Suppressor macrophage (primary cell): ENCODE measurements around the gene ADAMTS17.

Source experiments
- DNase-seq, 4 experiments: peaks; one replicate each; pipeline ENCODE4 v3.0.0-alpha.2; 2020 to 2022

Gene ADAMTS17

DNA sequence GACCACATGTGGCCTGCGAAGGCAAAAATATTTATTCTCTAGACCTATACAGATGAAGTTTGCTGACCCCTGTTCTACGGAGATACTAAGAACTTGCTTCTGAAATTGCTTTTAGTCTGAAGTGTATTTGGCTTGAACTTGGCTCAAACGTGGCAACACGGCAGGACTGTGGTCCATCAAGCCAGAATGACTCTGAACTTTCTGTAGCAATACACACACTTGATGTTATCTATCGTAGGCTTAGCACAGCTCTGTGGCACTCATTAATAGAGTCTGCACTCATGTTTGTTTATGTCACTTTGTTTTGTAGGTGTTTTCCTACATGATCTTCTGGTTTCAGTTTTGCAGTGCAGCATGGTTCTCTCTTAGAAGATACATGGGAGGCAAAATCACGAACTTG is 298.1 kb downstream of the ADAMTS17 start:
- DNase-seq: no peak

DNA sequence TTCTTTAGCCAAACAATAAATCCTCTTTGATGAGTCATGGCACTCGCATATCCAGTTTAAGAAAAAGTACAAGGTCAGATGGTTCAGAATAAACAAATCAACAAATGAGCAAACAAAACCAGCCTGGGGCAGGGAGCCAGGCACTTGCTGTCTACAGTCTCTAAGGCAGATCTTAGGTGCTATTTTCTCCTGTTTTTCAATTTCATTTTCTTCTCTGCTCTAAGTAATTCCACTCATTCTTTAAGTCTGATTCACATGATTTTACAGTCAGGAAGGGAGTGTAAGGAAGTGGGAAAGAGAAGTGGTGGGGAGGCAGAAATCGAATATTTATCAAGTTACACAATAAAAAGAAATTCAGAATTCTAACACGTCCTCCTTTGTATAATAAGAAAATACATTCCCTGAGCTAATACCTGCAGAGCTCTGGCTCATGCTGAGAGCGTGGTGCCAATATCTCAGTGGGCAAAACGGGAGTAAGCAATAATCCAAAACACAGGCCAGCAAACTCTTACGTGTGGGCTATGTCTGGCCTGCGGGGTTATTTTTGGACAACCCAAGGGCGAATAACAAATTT is 298.6 kb downstream of the ADAMTS17 start:
- peak in 1 of 4 experiments; percentile 40 for DNase-seq

DNA sequence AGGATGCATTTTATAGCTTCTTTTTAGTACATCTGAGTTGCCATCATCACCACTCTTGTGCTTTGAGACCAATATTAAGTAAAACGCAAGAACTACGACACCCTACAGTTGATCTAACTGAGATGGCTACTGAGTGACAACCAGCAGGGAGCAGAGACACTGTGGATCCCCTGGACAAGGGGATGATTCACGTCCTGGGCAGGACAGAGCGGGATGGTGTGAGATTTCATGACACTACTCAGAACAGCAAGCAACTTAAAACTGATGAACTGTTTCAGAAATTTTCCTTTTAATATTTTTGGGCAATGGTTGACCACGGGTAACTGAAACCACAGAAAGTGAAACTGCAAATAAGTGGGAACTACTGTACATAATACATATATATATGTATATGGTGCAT is 299.2 kb downstream of the ADAMTS17 start:
- no peak for DNase-seq

DNA sequence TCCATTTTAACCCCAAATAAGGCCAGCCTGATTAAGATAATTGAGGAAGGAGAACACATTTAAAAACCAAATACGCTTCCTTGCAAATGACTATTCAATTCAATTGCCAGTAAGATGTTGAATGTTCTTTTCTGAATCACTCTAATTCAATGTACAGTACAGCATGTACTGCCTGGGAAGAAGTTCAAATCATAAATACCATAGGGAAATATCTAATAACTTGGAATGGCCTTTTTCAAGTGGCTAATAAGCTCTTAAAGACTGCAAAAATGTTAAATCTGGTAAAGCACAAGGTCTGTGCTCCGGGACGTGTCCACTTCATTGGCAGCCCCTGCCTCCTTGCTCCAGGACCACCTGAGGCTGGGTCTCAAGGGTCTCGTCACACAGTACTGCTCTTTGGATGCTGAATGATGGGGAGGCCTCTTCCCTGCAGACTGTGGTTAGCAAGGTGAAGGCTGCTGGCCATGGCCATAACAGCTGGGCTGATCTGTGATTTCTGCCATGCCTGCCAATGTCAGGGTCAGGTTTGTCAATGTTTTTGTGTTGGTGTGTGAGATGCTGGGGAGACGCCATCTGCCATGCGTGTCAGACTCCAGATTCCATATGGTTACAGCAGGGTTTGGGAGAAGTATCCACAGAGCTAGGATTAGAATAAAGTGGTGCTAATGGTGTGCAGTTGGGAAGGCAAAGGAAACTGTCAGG is 300.5 kb downstream of the ADAMTS17 start:
- DNase-seq: no peak

DNA sequence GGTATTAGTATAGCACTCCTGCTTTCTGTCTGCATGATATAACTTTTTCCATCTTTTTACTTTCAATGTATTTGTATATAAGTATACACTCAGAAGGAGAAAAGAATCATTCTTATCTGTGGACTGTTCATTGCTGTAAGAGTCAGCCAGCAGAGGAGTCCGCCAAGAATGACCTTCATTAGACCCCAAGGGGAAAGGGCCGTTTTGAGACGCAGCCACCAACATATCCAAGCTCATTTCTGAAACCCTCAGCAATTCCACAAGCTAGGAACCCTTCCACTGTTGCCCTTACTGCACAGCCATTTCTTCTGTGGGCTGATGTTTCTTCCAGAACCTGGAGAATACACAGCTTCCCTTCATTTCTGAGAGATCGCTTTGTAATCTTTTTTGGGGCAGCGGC is 301.8 kb downstream of the ADAMTS17 start:
- no peak for DNase-seq

DNA sequence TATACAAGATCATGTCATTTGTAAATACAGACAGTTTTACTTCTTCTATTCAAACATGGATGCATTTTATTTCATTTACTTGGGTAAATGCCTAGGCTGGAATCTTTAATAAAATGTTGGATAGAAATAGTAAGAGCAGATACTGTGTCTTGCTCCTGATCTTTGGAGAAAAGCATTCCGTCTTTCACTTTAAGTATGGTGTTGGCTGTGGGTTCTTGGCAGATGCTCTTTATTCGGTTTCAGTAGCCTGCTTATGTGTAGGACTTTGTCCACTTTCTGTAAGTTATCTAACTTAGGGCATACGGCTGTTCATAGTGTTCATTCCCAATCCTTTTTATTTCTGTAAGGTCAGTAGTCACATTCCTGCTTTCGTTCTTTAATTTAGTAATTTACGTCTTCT is 303.0 kb downstream of the ADAMTS17 start:
- no peak for DNase-seq

DNA sequence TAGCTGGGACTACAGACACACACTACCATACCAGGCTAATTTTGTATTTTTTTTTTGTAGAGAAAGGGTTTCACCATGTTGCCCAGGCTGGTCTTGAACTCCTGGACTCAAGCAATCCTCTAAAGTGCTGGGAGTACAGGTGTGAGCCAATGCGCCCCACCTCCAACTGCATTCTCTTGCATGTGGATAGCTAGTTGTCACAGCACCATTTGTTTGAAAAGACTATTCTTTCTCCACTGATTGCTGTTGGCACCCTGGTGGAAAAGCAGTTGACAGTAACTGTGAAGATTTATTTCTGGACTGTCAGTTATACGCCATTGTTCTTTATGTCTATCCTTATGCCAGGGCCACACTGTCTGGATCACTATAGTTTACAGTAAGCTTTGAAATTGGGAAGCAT is 303.9 kb downstream of the ADAMTS17 start:
- no peak for DNase-seq

DNA sequence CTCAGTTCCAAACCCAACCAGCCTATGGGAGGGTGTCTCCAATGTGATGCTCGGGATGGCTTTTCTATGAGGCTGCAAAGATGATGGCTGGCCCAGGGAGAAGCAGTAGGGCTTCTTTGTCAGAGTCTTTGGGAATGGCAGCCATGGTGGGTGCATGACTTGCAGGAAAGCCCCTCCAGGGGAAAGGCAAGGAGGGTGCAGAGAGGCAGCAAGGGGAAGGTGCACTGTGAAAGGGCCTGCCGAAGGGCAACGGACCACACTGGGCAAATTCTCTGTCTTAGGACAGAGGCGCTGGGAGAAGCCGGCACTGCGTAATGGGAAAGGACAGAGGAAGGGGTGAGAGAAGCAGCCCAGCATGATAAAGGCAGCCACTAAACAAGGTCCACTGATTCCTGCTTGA is 305.8 kb downstream of the ADAMTS17 start:
- DNase-seq: no peak

DNA sequence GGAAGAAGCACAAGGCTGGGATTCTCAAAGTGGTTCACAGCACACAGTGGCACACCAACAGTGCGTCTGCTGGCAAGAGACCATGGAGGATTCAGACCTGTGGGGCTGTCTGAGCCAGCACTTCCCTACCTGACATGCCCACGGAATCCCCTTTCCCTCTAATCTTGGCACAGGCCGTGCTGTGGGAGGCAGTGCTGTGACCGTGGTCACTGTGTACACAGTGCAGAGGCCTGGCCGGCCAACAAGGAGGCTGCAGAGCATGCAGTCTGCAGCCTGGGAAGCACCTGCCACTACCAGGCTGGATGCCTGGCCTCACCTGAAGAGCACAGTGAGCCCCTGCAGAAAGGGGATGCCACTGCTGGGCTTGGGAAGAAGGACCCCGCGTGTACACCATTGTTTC is 307.6 kb downstream of the ADAMTS17 start:
- DNase-seq: no peak

DNA sequence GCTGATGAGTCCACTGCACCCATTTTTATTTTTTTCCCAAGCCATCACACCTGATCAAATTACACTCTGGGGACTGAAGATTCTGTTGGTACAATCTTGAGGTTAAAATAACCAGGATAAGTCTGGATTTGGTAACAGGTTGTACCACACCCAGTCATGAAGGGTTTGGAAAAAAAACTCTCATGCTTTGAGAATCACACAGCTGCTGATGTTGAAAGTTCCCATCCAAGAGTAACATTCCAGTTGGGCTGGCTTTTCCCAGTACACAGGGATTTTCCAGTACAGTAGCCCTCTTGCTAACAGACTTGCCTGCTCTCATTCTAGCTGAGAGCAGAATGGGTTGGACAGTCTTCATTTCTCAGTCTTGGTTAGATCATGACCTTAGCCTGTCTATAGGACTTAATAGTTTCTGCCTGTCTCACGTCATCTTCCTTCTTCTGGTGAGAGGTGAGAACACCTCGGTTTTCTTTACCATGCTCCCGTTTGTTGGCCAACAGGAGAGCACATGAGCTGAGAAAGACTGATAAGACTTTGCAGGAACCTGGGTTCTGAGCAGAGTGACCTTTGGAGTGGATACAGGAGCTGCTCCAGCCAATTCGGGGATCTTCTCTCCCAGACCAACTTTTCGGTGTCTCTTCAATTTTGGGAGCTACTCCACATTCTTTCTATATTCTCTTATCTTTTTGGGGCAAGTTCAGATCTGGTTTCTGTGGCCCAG is 308.5 kb downstream of the ADAMTS17 start:
- DNase-seq: no peak

DNA sequence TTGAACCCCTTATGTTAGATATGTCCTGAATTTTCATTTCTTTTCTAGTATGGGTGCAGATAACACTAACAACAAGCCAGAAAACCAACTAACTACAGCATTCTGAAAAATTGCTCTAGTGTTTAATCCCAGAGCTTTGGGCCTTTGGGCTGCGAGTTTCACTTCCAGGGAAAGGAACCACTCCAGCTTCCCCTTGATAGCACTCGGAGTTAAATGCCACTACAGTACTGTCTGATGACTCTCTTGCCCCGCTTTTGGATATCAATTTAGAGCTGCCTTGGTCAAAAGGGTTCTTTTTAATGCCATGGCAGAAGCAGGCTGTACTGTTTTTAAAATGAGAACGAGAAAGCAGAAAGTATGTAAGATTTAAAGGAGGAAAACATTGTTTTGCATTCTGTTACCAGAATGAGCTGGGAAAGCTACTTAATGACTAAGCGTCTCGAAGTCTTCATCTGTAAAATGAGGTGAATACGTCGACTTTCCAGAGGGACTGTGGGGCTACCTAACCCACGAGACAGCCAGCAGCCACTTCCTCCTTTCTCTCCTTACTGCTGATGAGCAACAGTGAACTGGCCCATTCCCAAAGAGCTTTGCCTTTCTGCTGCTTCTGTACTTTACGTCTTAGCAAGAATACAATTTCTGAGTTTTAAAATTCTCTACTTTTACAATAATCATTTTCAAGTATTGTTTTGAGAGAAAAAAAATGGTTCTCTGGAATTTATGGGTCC is 309.3 kb downstream of the ADAMTS17 start:
- DNase-seq: peak in 1 of 4 experiments; percentile 15

DNA sequence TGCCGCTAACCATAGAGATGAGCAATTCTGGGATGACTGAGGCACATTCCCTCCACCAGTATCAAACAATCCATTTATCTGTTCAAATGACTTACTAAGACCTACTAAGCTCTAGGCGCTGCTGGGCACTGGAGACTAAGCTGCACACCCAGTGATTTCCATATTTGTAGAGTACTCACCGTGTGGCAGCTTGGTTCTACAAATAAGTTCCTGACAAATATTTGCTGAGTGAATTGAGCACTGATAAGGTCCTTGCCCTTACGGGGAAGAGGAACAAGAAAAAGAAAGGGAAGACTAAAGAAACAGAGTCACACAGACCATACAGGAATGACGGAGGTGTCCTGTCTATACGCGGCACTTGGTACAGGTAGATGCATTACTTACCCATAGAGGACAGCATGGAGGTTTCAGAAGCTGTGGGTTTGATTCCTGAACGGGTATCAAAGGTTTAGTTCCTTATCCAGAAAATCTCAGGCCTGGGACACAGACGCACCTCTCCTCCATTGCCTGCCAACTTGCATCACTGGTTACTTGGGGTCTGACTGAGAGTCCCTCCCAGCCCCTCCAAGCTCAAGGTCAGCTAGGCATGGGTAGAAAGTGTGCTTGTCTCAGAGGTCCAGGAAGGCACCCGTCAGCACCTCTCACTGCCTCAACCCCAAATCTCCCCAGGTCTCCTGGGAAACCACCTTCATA is 310.0 kb downstream of the ADAMTS17 start:
- DNase-seq: no peak

DNA sequence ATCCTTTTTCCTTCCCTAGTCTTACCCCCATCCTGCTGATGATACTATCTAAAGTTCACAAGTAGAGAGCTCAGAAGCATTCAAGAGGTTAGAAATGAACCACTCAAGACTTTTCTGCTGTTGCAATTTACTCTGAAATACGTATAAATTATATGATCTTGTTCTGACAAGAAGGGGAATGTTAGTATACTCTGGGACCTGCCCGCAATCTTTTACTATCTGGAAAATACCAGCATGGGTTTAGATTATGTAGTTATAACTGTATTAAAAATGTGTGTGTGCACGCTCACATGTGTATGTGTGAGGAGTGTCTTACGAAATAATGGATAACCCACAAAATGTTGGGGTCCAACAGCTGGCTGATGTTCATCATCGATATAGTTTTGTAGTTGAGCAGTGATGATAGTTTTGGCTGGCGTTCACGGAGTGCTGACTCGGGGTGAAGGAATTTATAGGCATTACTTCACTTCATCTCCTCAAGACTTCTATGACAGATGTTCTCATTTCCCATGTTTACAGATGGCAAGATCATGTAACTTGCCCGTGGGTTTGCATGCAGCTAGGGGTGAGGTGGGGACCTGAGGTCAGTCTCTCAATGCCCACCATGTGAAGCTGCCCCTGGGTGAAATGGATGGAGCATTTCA is 311.1 kb downstream of the ADAMTS17 start:
- no peak for DNase-seq

DNA sequence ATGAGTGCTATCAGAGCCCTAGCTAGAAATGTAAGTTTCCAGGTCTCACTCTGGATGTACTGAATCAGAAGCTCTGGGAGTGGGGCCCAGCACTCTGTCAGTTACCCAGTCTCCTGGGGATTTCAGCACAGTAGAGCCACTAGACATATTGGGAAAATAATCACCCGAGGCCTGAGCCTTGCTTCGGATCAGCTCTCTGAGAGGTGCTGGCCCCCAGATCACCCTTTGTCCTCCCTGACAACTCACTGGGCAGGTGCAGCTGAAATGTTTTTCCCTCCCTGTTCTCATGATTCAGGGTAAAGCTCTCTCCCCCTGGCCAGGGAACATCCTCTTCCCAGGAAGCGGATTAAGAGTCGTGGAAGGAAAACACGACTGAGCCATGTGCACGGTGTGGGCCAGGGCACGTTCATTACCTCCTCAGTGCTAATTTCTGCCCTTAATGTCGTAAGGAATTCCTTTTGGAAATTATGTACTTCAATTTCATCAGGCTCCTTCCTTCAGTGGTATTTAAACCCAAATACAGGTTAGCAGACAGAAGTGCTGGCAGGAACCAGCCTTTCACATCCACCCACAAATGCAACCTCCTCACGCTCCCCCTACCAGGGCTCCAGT is 311.8 kb downstream of the ADAMTS17 start:
- DNase-seq: no peak

DNA sequence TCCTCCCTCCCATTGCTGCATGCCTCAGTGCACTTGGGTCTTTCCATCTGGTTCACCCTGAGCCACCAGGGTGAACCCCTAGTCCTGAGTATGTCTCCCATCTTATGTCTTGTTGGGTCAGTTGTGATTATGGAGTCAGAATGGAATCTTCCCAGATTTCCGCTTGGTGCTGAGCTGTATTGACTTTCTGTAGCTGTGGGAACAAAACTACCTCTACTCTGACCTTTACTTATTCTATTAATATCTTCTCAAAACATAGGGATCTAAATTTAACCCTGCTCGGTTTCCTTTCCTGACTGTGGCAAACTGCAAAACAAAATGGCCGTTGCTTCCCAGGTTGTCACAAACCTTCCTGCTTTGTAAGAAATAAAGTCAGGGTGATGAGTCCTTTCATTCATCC is 312.7 kb downstream of the ADAMTS17 start:
- no peak for DNase-seq

DNA sequence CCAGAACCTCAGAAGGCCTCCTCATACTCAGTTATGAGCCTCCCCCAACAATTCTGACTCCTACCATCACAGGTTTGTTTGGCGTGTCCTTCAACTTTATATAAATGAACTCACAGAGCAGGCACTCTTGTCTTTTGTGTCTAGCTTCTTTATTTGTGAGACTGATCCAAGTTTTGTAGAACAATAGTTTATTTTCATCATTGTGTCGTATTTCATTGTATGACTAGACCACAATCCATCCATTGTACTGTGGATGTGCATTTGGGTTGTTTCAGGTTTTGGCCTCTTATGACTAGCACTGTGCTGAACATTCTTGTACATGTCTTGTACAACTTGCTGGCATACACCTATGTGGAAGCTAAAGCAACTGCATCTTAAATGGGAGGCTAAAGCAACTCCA is 315.7 kb downstream of the ADAMTS17 start:
- no peak for DNase-seq

DNA sequence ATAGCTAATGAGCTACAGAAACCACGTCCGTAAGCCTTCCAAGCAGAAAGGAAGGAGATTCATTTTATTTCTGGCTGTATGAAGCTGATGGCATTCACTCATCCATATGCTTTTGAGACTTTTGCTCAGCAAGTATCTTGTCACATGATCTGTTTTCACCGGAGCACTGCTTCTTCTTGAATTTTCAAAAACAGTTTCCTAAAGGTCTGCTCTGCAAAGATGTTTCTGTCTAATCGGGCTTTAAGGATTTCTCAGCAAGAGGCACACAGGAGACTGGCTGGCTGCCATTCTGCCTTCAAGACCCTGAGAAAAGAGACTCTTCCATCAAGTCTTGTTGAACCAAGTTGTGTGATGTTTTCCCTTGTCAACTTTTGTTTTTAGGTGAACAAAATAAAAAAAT is 319.0 kb downstream of the ADAMTS17 start:
- DNase-seq: no peak

DNA sequence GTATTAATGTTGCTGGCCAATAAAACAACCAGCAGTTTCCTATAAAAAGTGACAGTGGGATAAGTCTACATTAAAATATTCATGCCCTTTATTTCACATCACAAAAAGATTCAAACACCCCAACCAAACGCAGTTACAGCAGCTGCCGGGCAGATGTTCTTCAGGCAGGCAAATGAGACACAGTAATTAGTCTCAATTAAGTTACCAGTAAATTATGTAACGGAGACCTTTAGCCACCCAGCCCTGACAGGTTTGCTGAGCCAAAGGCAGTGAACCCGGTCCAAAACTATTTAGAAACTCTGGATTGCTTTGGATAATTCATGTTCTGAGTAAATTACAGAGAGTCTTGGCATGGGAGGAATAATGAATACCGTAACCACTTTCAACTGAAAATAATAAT is 319.4 kb downstream of the ADAMTS17 start:
- DNase-seq: no peak

DNA sequence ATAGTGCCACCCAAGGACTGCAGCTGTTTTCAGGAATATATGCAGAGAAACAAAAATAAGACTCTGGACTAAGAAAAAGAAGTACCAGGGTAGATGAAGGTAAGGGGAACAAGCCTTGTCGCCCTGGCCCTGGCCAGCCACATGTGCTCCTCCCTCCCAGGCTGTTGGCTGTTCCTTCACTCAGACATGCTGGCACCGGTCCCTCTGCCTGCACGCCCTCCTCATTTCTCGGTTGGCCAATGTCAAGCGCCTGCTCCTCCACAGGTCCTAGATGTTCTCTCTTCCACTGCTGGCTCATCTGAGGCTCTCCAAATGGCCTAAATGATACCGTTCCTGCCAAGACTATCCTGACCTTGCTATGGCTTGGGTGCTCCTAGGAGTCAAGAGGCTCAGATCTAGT is 320.1 kb downstream of the ADAMTS17 start:
- DNase-seq: no peak

DNA sequence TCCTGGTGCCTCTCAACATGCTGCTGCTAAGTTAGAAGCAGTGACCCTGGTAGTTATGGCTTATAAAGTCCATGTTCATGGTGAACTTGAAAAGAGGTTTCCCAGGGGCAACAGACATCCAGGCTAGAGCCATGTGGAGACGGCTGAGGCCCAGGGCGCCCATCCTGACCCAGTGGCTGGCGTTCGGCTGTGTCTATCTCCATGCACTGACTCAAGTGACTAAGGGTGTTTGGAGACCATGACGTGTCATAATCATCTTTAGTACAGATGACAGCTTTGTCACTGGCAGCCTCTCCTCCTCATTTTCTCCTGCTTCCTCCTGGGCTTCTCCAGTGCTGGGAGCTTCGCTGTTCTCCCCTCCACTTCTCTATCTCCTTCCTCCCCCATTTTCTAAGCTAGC is 321.2 kb downstream of the ADAMTS17 start:
- DNase-seq: no peak

DNA sequence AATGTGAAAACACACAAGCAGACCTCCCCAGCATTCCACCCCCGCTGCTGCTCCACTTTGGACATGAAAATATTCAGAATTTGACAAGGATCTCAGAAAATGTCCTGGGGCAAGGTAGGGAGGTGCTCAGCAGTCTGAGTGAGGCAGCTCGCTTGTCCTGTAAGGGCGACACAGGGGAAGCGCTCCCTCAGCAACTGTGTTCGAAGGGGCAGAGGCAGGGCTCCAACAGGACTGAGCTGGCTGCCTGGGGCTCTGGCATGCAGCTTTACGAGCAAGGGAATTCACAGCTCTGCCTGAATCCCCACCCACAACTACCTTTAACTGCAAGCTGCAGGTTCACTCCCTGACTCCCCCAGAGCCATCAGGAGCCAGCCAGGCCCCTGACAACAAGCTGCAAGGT is 321.6 kb downstream of the ADAMTS17 start:
- no peak for DNase-seq

DNA sequence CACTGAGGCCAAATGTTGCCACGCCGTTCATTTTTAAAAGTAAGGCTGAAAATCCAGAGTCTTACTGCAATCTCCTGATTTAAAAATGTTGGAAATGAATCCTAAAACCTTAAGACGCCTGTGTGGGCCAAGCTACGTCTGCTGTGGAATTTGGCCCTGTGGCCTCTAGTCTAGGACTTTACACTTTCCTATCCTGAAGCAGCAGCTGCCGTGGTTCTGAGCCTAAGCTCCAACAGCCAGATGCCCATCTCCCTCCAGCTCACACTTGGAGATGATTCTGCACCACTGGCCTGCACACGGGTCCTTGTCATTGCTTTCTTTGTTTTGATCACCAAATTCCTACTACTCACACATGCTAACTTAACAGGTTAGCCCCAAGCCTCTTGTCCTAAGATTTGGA is 322.2 kb downstream of the ADAMTS17 start:
- DNase-seq: no peak
